HG03354 (cell line): Measurements from ENCODE around the gene UBE2E2.

Experiments
- ATAC-seq: cut with Tn5 transposase; IDR thresholded peaks from one replicate; pipeline ENCODE4 v1.9.1; 2021; ENCODE audit warnings: mild to moderate bottlenecking; ENCODE audit not compliant: unreplicated experiment, poor library complexity, severe bottlenecking

The UBE2E2 gene

DNA sequence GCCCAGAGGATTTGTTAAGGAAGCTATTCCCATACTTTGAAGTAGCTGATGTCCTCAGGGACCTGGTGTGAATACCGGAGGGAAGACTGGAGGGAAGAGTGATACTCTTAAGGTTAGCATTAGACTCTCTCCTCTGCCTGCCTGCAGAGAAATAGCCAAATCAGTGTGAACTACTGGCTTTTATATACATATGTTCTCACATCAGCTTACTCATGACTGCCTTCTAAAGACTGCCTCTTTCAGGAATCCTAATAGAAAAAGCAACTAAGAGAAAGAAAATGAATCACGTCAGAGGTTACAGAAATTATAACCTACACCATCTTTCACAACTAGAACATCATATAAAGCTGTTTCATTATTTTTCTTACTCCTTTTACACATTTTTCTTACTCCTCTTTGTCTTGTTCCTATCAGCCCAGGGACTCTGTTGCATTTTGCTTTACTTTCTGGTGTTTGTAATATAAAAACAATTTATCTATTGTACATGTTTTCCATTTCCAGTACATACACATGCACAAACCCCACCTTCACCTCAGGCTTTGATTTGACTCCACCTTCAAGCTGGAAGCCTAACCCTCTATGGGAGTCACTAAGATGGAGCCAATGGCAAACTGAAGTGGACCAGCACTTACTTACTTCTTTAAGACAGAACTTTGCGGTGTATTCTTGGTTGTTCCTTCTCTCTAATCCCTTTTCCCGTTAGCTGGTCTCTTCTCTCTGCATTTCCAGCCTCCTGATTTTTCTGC is 345.0 kb downstream of the UBE2E2 start:
- no peak for ATAC-seq

GRCh38 chr3:23548706-23549105 is 345.6 kb downstream of the UBE2E2 start:
- no peak for ATAC-seq

- ATAC-seq = no peak
Measured at GRCh38 chr3:23549148-23549910, 346.2 kb downstream of the UBE2E2 start.

- peak; percentile 80 for ATAC-seq
Measured at GRCh38 chr3:23550402-23550801, 347.3 kb downstream of the UBE2E2 start.

DNA sequence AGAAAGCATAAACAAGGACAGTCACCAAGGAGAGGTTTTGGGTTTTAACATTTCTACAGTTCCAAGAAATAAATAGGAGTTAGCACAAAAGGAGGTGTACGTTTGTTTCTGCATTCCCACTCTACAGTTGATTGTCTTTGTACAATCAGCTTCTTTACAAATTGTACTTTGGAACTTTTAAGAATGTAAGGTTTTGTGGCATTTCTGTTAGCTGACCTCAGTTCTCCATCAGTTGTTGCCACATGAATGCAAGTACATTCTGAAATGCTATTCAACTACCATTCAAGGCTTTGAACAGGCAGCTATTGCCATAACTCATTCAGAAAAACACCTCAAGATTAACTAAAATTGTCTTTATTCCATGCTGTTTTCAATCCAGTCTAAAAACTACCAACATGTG is 349.4 kb downstream of the UBE2E2 start:
- ATAC-seq = no peak

- ATAC-seq = peak; percentile 75
Measured at GRCh38 chr3:23553353-23553752, 350.2 kb downstream of the UBE2E2 start.

DNA sequence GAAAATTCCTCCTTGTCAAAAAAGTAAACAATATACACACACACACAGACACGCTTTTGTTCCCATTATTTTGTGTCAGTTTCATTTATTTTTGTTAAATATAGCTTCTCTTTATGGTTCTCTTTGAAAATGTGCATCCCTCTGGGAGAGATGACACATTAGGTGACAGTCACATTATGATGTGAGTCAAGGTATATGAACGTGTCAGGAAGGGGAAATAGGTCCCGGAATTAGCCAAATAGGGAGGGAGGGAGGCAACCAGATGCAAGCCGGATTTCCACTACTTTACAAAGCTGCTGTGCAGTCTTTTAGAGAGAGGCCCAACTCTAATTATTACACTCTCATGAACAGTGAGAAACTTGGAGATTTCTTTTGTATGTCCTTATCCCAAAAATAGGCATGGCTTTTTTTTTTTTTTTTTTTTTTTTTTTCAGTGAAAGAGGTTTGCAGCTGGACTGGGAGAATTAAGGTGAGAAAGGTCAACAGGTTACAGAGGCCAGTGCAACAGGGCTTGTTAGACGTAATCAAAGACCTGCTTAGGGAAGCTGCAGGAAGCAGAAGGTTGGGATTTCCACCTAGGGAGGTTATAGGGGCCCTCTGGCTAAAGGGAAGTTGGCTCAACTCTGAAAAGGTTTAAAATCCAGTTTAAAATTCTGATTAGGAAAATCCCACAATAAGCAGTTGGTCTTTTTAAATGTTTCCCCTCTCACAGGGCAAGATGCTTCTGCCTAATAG is 362.1 kb downstream of the UBE2E2 start:
- ATAC-seq = no peak

- no peak for ATAC-seq
Measured at GRCh38 chr3:23566499-23566898, 363.4 kb downstream of the UBE2E2 start.

DNA sequence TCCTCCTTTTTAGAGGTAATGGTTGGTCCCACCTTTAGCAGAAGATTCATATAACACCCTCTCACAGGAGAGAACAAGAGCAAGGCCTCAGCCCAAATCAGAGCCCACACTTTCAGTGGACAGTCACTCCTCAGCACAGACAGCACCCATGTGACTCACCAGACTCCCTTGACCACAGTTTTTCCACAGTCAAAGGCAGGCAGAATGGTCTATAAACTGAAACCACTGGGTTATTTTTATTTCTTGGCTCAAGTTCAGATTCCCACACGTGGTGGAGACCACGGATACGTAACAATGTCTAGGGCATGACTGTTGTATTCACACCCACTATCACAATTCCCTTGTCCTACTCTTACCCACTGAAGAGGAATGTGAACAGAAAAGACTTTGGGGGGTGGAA is 364.8 kb downstream of the UBE2E2 start:
- no peak for ATAC-seq

DNA sequence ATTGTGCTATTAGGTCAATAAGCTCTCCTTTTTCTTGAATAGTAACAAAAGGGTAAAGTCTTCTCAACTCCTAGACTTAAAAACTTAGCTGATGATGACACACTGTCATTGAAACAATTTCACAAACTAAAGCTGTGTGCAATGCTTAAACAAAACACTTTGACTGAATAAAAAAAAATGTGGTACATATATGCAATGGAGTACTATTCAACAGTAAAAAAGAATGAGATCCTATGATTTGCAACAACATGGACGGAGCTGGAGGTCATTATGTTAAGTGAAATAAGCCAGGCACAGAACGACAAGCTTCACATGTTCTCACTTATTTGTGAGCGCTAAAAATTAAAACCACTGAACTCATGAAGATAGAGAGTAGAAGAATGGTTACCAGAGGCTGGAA is 370.7 kb downstream of the UBE2E2 start:
- no peak for ATAC-seq

- ATAC-seq = no peak
Measured at GRCh38 chr3:23574822-23575315, 371.7 kb downstream of the UBE2E2 start.

GRCh38 chr3:23575697-23576096 is 372.6 kb downstream of the UBE2E2 start:
- ATAC-seq = no peak

GRCh38 chr3:23576379-23576959 is 373.3 kb downstream of the UBE2E2 start:
- ATAC-seq = no peak

DNA sequence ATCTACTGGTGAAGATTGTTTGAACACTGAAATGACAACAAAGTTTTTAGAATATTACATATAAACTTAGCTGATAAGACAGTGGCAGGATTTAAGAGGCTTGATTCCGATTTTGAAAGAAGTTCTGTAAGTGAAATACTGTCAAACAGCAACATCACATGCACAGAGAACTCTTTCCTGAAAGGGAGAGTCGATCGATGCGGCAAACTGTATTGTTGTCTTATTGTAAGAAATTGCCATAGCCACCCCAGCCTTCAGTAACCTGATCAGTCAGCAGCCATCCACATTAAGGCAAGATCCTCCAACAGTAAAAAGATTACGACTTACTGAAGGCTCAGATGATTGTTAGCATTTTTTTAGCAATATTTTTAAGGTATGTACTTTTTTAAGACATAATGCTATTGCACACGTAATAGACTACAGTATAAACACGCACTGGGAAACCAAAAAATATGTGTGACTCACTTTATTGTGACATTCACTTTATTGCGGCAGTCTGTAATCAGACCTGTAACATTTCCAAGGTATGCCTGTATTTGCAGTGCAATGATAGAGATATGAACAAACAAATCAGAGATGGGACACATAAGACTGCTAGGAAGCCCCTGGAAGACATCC is 377.1 kb downstream of the UBE2E2 start:
- ATAC-seq = no peak

DNA sequence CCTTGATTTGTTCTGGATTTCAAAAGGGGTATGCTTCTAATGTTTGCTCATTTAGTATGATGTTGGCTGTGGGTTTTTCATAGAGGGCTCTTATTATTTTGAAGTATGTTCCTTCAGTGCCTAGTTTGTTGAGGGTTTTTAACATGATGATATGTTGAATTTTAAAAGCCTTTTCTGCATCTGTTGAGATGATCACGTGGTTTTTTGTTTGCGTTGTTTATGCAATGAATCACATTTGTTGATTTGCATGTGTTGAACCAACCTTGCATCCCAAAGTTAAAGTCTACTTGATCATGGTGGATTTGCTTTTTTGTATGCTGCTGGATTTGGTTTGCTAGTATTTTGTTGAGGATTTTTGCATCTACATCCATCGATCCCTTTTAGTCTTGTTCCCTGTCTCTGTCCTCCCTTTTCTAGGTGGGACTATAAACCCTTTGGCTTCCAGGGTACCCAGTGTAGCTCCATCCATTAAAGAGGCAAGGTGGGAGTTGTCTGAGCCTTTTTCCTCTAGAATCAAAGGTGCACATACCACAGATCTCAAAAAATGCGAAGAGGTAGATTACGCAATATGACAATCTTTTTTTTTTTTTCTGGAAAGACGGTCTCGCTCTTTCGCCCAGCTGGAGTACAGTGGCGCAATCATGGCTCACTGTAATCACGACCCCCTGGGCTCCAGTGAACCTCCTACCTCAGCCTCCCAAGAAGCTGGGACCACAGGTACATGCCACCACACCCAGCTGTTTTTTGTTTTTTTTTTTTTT is 381.0 kb downstream of the UBE2E2 start:
- no peak for ATAC-seq

DNA sequence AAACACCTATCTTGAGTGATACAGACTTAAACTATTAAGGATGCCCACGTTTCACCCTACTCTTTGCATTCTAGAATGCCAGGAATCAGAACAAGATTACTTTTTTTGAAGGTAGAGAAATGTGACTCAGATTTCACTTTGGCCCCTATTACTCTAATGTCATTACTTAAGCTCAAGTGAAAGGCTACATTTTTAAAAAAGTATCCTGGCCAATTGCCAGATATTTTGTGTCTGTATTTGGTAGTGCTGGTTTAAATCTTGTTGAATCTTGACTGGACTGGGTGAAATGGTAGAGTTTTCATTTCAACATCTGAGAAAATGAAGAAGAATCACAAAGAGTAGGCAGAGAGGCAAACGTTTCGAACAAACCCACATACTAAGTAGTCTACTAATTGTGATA is 384.4 kb downstream of the UBE2E2 start:
- ATAC-seq = no peak

GRCh38 chr3:23588547-23588946 is 385.4 kb downstream of the UBE2E2 start:
- no peak for ATAC-seq

DNA sequence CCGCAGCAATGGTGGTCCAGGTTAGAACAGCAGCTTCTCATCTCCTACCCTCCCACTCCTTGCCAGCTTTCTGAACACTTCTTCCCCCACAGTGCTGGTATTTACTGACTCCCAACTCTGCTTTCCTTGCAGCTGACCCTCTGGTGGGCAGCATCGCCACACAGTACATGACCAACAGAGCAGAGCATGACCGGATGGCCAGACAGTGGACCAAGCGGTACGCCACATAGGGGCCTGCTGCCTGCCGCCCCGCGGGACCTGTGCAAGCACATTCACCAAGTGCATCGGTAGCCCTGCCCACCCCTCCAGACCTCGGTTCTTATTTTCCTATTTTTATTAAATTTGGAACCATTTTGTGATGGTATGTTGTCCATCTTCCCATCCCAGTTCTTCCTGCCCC is 386.5 kb downstream of the UBE2E2 start:
- no peak for ATAC-seq
